Epithelial cell of esophagus (primary cell): ENCODE results near the gene ORAI3.

Experiments
- DNase-seq: peaks from one replicate; pipeline ENCODE4 v3.0.0; 2010; ENCODE audit warnings: low read depth
- H3K4me3 ChIP-seq: 2 replicates; pipeline ENCODE4 v1.5.1; 2011; ENCODE audit warnings: mild to moderate bottlenecking, low read length, control low read depth
- TF ChIP-seq, protein P1 (sequence below): IDR thresholded peaks from 2 replicates; pipeline ENCODE4 v1.5.1; 2011; ENCODE audit warnings: low read depth, mild to moderate bottlenecking, low read length, control low read depth, inconsistent platforms; ENCODE audit not compliant: insufficient read depth; ENCODE audit errors: missing control alignments

The ORAI3 gene

DNA sequence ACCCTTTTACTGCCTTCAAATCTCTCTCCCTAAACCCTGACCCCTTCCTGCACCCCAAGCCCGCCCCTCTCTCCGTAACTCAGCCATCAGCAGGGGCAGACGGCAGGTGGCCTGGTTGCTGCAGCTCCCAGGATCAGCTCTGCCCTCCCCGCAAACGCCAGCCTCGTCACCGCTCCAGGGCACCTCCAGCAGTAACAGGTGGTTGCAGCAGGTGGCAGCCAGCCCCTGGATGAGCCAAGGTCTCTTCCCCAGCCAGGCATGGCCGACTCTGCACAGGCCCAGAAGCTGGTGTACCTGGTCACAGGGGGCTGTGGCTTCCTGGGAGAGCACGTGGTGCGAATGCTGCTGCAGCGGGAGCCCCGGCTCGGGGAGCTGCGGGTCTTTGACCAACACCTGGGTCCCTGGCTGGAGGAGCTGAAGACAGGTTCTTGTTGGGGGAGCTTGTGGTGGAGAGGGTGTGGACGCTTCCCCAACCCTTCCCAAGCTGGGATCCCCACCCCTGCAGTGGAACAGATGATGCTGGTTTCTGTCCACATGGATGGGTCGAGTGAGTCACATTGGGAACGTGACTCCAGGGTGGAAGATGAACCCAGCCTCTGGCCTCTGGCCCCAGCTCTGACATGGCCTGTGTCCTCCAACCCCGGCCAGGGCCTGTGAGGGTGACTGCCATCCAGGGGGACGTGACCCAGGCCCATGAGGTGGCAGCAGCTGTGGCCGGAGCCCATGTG lies 36.7 kb downstream of the ORAI3 start:
- peak overlapping the region; percentile 51 for H3K4me3 ChIP-seq
- TF ChIP-seq, protein P1, sequence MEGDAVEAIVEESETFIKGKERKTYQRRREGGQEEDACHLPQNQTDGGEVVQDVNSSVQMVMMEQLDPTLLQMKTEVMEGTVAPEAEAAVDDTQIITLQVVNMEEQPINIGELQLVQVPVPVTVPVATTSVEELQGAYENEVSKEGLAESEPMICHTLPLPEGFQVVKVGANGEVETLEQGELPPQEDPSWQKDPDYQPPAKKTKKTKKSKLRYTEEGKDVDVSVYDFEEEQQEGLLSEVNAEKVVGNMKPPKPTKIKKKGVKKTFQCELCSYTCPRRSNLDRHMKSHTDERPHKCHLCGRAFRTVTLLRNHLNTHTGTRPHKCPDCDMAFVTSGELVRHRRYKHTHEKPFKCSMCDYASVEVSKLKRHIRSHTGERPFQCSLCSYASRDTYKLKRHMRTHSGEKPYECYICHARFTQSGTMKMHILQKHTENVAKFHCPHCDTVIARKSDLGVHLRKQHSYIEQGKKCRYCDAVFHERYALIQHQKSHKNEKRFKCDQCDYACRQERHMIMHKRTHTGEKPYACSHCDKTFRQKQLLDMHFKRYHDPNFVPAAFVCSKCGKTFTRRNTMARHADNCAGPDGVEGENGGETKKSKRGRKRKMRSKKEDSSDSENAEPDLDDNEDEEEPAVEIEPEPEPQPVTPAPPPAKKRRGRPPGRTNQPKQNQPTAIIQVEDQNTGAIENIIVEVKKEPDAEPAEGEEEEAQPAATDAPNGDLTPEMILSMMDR, result peak; percentile 53
- DNase-seq, result peak; percentile 73

DNA sequence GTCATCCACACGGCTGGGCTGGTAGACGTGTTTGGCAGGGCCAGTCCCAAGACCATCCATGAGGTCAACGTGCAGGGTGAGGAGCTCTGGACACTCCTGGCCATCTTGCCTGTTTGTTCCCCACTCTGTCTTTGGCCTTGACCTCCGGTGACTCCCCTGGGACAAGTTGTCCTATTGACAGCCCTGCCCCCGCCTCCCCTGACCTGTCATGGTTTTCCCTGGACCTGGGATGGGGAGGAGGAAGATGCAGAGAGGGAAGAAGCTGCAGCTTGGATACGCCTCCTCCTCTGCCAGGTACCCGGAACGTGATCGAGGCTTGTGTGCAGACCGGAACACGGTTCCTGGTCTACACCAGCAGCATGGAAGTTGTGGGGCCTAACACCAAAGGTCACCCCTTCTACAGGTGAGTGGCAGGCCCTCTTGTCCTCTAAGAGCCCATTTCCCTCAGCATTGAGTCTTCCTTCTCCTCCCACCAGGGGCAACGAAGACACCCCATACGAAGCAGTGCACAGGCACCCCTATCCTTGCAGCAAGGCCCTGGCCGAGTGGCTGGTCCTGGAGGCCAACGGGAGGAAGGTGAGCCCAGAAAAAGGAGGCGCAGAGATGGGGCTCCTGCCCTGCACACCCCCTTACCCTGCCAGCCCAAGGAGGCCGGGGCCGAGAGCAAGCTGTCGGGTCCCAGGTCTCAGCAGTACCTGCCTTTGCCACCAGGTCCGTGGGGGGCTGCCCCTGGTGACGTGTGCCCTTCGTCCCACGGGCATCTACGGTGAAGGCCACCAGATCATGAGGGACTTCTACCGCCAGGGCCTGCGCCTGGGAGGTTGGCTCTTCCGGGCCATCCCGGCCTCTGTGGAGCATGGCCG lies 37.5 kb downstream of the ORAI3 start:
- no peak overlapping the region for H3K4me3 ChIP-seq
- DNase-seq, result no peak
- TF ChIP-seq, protein P1, result no peak

DNA sequence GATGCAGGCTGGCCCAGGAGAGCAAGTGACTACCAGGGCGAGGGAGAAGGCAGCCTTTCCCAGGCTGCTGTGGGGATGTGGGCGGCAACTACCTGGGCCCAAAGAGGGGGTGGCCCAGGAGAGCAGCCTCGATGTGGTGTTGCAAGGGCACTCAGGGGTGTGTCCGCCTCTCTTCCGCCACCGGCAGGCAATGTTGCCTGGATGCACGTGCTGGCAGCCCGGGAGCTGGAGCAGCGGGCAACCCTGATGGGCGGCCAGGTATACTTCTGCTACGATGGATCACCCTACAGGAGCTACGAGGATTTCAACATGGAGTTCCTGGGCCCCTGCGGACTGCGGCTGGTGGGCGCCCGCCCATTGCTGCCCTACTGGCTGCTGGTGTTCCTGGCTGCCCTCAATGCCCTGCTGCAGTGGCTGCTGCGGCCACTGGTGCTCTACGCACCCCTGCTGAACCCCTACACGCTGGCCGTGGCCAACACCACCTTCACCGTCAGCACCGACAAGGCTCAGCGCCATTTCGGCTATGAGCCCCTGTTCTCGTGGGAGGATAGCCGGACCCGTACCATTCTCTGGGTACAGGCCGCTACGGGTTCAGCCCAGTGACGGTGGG lies 38.8 kb downstream of the ORAI3 start:
- TF ChIP-seq, protein P1, result no peak
- no peak overlapping the region for H3K4me3 ChIP-seq
- no peak for DNase-seq

DNA sequence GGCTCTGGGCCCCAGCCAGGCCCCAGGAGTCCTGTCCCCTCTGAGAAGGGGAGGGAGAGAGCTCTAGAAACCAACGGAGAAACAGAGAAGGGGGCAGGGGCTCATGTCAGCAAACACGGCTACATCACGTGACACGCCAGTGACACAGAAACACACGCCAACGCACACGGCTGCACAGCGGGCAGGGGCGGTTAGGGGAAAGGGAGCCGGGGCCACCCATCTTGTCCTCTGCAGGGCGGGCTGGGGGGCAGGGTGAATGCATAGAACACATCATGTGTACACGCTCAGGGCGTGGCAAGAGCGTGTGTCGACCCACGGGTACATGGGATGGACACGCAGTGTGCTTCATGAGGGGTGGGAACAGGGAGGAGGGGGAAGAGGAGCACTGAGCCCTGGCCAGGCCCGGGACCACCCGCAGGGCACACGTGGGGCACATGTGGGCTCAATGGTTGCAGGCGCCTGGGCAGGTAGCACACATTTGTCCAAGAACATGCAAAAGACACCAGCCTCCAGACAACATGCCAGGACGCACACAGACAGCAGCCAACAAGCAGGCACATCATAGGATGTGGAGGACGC lies 40.7 kb downstream of the ORAI3 start:
- TF ChIP-seq, protein P1, result no peak
- H3K4me3 ChIP-seq, result no peak overlapping the region
- no peak for DNase-seq

DNA sequence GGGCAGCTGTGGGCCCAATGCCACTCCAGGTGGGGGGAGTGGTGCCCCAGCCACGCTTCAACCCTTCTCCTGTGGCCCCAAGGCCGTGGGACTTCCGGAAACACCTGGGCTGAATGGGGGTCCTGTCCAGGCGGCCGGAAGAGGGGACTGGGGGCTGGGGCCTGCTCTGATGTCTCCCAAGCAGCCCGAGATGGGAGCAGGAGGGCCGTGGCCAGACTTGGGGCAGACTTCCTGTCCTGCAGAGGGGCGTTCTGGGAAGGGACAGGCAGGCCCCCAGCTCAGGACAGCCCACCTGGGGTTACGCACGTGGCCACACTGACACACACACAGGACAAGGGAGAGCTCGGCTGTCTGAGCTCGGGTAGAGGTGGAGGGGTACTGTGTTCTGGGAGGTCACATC lies 41.2 kb downstream of the ORAI3 start:
- TF ChIP-seq, protein P1, result no peak
- H3K4me3 ChIP-seq, result no peak overlapping the region
- DNase-seq, result no peak

DNA sequence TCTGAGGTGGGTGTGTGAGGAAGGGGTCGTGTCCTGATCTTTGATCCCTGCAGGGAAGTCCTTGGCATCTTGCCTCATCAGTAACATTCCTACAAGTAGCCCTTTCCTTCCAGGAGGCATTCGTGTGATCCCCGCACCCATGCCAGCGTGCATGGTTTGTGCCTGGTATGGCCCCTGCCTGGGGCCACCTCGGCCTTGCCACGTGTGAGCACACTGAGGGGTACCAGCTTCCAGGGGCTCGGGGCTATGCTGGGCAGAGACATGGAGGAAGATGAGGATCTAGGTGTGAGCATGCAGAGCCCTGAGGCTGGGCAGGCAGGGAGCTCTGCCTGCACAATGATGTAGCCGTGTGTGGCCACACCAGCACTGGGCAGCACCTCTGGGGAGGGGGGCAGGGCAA lies 42.2 kb downstream of the ORAI3 start:
- TF ChIP-seq, protein P1, result no peak
- DNase-seq, result no peak
- H3K4me3 ChIP-seq, result no peak overlapping the region
